Caco-2 (cell line): ENCODE results near the gene GCM1. TPM values are rescaled to one million over a fixed set of nuclear protein-coding genes. Genes with fewer than 3 reads are reported as not detected.

Experiments
- BruUV-seq: library from RNA; stranded (reverse); fragments of 400-500 nt; replicated peaks from 2 replicates; lab custom pipeline; 2021; lab: Mats Ljungman, UMichigan
- CTCF ChIA-PET: fragments of 300-600 bp; sonication (Branson Sonifier 250); formaldehyde crosslinking; loops from one replicate; lab custom pipeline; 2022; ENCODE audit warnings: antibody characterized with exemption; lab: Charles Lee
- POLR2A ChIA-PET: fragments of 300-600 bp; sonication (Branson Sonifier 250); formaldehyde crosslinking; loops from one replicate; lab custom pipeline; 2022; ENCODE audit warnings: antibody characterized with exemption; lab: Charles Lee
- DNase-seq, 2 experiments: peaks; one replicate each; pipeline versions ENCODE4 v3.0.0 to v3.0.0-alpha.2; 2020 to 2022
- H3K27me3 ChIP-seq: replicated peaks from 2 replicates; pipeline ENCODE4 v1.6.0; 2011; ENCODE audit warnings: low read length; ENCODE audit not compliant: control insufficient read depth, insufficient read depth
- H3K36me3 ChIP-seq: 2 replicates; pipeline ENCODE4 v1.5.1; 2011; ENCODE audit warnings: low read length; ENCODE audit not compliant: control insufficient read depth, insufficient read depth
- H3K4me1 ChIP-seq: fragments of 250-450 bp; sonication (Bioruptor Pico); 2 replicates; pipeline ENCODE4 v1.5.1; 2020; ENCODE audit warnings: mild to moderate bottlenecking
- H3K4me3 ChIP-seq: 2 replicates; pipeline ENCODE4 v1.5.1; 2011; ENCODE audit warnings: low read depth, mild to moderate bottlenecking, control low read depth, low read length
- H3K9me3 ChIP-seq: fragments of 250-450 bp; sonication (Bioruptor Pico); 2 replicates; pipeline ENCODE4 v1.5.1; 2020; ENCODE audit warnings: mild to moderate bottlenecking, moderate library complexity
- H3K27ac Mint-ChIP-seq: one replicate; pipeline ENCODE4 v1.8.0; 2022; ENCODE audit warnings: mixed read lengths; ENCODE audit not compliant: unreplicated experiment
- H3K27me3 Mint-ChIP-seq: one replicate; pipeline ENCODE4 v1.8.0; 2022; ENCODE audit warnings: mixed read lengths; ENCODE audit not compliant: insufficient read depth, unreplicated experiment
- H3K36me3 Mint-ChIP-seq: one replicate; pipeline ENCODE4 v1.8.0; 2022; ENCODE audit warnings: mild to moderate bottlenecking, mixed read lengths; ENCODE audit not compliant: insufficient read depth, unreplicated experiment
- H3K4me1 Mint-ChIP-seq: one replicate; pipeline ENCODE4 v1.8.0; 2022; ENCODE audit warnings: low read depth, mixed read lengths; ENCODE audit not compliant: unreplicated experiment
- H3K4me3 Mint-ChIP-seq: one replicate; pipeline ENCODE4 v1.8.0; 2022; ENCODE audit warnings: mild to moderate bottlenecking, moderate library complexity, mixed read lengths; ENCODE audit not compliant: unreplicated experiment
- H3K9me3 Mint-ChIP-seq: one replicate; pipeline ENCODE4 v1.8.0; 2022; ENCODE audit warnings: mixed read lengths; ENCODE audit not compliant: unreplicated experiment
- CTCF ChIP-seq, 2 experiments: fragments of 200-600 bp in 1 of 2; IDR thresholded peaks; 1 replicate in 1 of 2; 2 replicates in 1 of 2; pipeline versions ENCODE4 v1.5.1 to v1.8.0; 2011 to 2022; ENCODE audit warnings: antibody characterized with exemption in 1 of 2, control low read depth in 1 of 2, inconsistent platforms in 1 of 2, low read depth in 1 of 2, low read length in 1 of 2, mild to moderate bottlenecking in 1 of 2, moderate library complexity in 1 of 2; ENCODE audit not compliant: insufficient read depth in 1 of 2, severe bottlenecking in 1 of 2, unreplicated experiment in 1 of 2
- intact Hi-C: fragments of 100-400 bp; cut with micrococcal nuclease; formaldehyde crosslinking; loops from one replicate; pipeline ENCODE4 v1.10.0; 2022; ENCODE audit not compliant: unreplicated experiment
- total RNA-seq: library from RNA; stranded (reverse); gene quantifications from 2 replicates; pipeline ENCODE4 v1.2.3, GENCODE V29; 2022

The GCM1 gene
- total RNA-seq, 1 experiment from 2014 or later, result 0.79 TPM

- no peak overlapping the region for H3K4me3 Mint-ChIP-seq
- no peaks in the 10 kb centered on the region for H3K27me3 Mint-ChIP-seq
Observed at GRCh38 chr6:53119772-53120409, 28.8 kb downstream of the GCM1 start.

GRCh38 chr6:53119349-53119748 is 29.3 kb downstream of the GCM1 start:
- Mint-ChIP-seq H3K27ac (no peak overlapping the region), H3K9me3 (peaks cover 14% of the 10 kb centered on the region), H3K4me1 (peaks cover 13% of the 10 kb centered on the region), H3K4me3 (no peak overlapping the region), H3K36me3 (no peaks in the 10 kb centered on the region), H3K27me3 (no peaks in the 10 kb centered on the region)
- Histone ChIP-seq H3K36me3 (no peaks in the 10 kb centered on the region), H3K4me3 (no peak overlapping the region), H3K9me3 (peaks cover 9% of the 10 kb centered on the region; the same call in 1 of the 2 replicates), H3K27me3 (no peaks in the 10 kb centered on the region), H3K4me1 (peaks cover 10% of the 10 kb centered on the region)
- CTCF ChIA-PET, result no interaction called here
- intact Hi-C loops, result no loop called here
- TF ChIP-seq CTCF (IDR thresholded peaks at IDR 0.05; ENCODE audit: insufficient read depth in 1 of 2, low read depth in 1 of 2, low read length in 1 of 2, severe bottlenecking in 1 of 2, unreplicated experiment in 1 of 2), result no peak
- no peak for DNase-seq
- POLR2A ChIA-PET, result no interaction called here
- BruUV-seq, result no TSS peak

More at GRCh38 chr6:53119772-53120409, 28.8 kb downstream of the GCM1 start:
- no peak for TF ChIP-seq CTCF (IDR thresholded peaks at IDR 0.05; ENCODE audit: insufficient read depth in 1 of 2, low read depth in 1 of 2, low read length in 1 of 2, severe bottlenecking in 1 of 2, unreplicated experiment in 1 of 2)
- ChIA-PET CTCF (no interaction called here), POLR2A (no interaction called here)
- no peak for DNase-seq
- H3K4me1 ChIP-seq, result peaks cover 6% of the 10 kb centered on the region
- peaks cover 13% of the 10 kb centered on the region for H3K4me1 Mint-ChIP-seq
- no TSS peak for BruUV-seq
- intact Hi-C loops, result no loop called here
- peaks cover 9% of the 10 kb centered on the region; the same call in 1 of the 2 replicates for H3K9me3 ChIP-seq
- peaks cover 11% of the 10 kb centered on the region for H3K9me3 Mint-ChIP-seq
- no peaks in the 10 kb centered on the region for H3K36me3 ChIP-seq
- no peak overlapping the region for H3K27ac Mint-ChIP-seq
- H3K4me3 ChIP-seq, result no peak overlapping the region
- H3K36me3 Mint-ChIP-seq, result no peaks in the 10 kb centered on the region
- no peaks in the 10 kb centered on the region for H3K27me3 ChIP-seq

- no peak for TF ChIP-seq CTCF (IDR thresholded peaks at IDR 0.05; ENCODE audit: insufficient read depth in 1 of 2, low read depth in 1 of 2, low read length in 1 of 2, severe bottlenecking in 1 of 2, unreplicated experiment in 1 of 2)
- DNase-seq, result no peak
- Histone ChIP-seq H3K27me3 (no peaks in the 10 kb centered on the region), H3K4me3 (no peak overlapping the region), H3K9me3 (peaks cover 9% of the 10 kb centered on the region; the same call in 1 of the 2 replicates), H3K36me3 (no peaks in the 10 kb centered on the region), H3K4me1 (peaks cover 43% of the 10 kb centered on the region)
- Mint-ChIP-seq H3K4me3 (no peak overlapping the region), H3K4me1 (peaks cover 42% of the 10 kb centered on the region), H3K9me3 (peaks cover 14% of the 10 kb centered on the region), H3K27ac (no peak overlapping the region), H3K36me3 (no peaks in the 10 kb centered on the region), H3K27me3 (no peaks in the 10 kb centered on the region)
- intact Hi-C loops, result no loop called here
- BruUV-seq, result no TSS peak
- ChIA-PET CTCF (no interaction called here), POLR2A (no interaction called here)
Observed at GRCh38 chr6:53115741-53116140, 32.9 kb downstream of the GCM1 start.
